NB4 (cell line): ENCODE measurements around the gene SLC25A51.

Experiments used
- DNase-seq: peaks from one replicate; pipeline ENCODE4 v3.0.0; 2010; ENCODE audit warnings: low read depth
- H3K4me3 ChIP-seq: one replicate; pipeline ENCODE4 v1.5.1; 2011; ENCODE audit warnings: mild to moderate bottlenecking, low read depth, low read length, moderate library complexity
- MYC ChIP-seq: IDR thresholded peaks from 2 replicates; pipeline ENCODE4 v1.6.1; 2011; ENCODE audit warnings: low read depth, low read length
- POLR2A ChIP-seq: IDR thresholded peaks from 2 replicates; pipeline ENCODE4 v1.6.1; 2011; ENCODE audit warnings: mild to moderate bottlenecking; ENCODE audit not compliant: insufficient read length; ENCODE audit errors: extremely low read depth
- TF ChIP-seq, protein P1 (sequence below): IDR thresholded peaks from 2 replicates; pipeline ENCODE4 v1.6.1; 2011; ENCODE audit warnings: low read depth, low read length
- TF ChIP-seq, protein P2 (sequence below): IDR thresholded peaks from one replicate; pipeline ENCODE4 v1.5.1; 2012; ENCODE audit warnings: low read depth, low read length

Gene SLC25A51

GRCh38 chr9:37859043-37859442 is 44.9 kb downstream of the SLC25A51 start:
- H3K4me3 ChIP-seq, result no peak overlapping the region
- no peak for TF ChIP-seq POLR2A
- no peak for TF ChIP-seq MYC
- TF ChIP-seq, protein P1, sequence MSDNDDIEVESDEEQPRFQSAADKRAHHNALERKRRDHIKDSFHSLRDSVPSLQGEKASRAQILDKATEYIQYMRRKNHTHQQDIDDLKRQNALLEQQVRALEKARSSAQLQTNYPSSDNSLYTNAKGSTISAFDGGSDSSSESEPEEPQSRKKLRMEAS, result no peak
- TF ChIP-seq, protein P2, sequence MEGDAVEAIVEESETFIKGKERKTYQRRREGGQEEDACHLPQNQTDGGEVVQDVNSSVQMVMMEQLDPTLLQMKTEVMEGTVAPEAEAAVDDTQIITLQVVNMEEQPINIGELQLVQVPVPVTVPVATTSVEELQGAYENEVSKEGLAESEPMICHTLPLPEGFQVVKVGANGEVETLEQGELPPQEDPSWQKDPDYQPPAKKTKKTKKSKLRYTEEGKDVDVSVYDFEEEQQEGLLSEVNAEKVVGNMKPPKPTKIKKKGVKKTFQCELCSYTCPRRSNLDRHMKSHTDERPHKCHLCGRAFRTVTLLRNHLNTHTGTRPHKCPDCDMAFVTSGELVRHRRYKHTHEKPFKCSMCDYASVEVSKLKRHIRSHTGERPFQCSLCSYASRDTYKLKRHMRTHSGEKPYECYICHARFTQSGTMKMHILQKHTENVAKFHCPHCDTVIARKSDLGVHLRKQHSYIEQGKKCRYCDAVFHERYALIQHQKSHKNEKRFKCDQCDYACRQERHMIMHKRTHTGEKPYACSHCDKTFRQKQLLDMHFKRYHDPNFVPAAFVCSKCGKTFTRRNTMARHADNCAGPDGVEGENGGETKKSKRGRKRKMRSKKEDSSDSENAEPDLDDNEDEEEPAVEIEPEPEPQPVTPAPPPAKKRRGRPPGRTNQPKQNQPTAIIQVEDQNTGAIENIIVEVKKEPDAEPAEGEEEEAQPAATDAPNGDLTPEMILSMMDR, result no peak
- peak; percentile 16 for DNase-seq

GRCh38 chr9:37856551-37856950 is 47.4 kb downstream of the SLC25A51 start:
- no peak overlapping the region for H3K4me3 ChIP-seq
- TF ChIP-seq POLR2A (no peak), MYC (no peak)
- TF ChIP-seq, protein P1, result no peak
- TF ChIP-seq, protein P2, result no peak
- DNase-seq, result no peak

DNA sequence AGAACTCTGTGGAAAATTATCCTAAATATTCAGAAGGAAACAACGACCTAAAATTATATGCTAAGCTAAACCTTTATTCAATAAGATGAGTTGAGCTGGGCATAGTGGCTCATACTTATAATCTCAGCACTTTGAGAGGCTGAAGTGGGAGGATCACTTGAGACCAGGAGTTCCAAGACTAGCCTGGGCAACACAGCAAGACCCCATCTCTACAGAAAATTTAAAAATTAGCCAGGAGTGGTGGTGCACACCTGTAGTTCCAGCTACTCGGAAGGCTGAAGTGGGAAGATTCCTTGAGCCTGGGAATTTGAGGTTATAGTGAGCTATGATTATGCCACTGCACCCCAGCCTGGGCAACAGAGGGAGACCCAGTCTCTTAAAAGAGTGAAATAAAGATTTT is 51.7 kb downstream of the SLC25A51 start:
- DNase-seq, result no peak
- TF ChIP-seq, protein P2, result no peak
- TF ChIP-seq MYC (no peak), POLR2A (no peak)
- TF ChIP-seq, protein P1, result no peak
- H3K4me3 ChIP-seq, result no peak overlapping the region

DNA sequence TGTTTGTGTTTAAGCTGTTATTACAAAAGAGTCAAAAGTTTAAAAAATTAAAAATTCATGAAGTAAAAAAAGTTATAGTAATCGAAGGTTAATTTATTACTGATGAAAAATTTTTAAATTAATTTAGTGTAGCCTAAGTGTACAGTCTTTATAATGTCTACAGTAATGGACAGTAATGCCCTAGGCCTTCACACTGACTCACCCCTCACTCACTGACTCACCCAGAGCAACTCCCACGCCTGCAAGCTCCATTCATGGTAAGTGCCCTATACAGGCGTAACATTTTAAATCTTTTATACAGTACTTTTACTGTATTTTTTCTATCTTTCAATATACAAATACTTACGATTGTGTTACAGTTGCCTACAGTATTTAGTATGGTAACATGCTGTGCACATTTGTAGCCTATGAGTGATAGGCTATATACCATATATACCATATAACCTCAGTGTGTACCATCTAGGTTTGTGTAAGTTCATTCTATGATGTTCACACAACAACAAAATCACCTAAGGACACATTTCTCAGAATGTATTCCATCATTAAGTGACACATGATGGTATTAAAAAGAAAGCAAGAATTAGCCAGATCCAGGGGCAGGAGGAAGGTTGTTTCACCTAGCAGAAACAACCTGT is 63.2 kb downstream of the SLC25A51 start:
- peak; percentile 43 for DNase-seq
- TF ChIP-seq POLR2A (no peak), MYC (no peak)
- TF ChIP-seq, protein P2, result no peak
- TF ChIP-seq, protein P1, result no peak
- H3K4me3 ChIP-seq, result no peak overlapping the region

DNA sequence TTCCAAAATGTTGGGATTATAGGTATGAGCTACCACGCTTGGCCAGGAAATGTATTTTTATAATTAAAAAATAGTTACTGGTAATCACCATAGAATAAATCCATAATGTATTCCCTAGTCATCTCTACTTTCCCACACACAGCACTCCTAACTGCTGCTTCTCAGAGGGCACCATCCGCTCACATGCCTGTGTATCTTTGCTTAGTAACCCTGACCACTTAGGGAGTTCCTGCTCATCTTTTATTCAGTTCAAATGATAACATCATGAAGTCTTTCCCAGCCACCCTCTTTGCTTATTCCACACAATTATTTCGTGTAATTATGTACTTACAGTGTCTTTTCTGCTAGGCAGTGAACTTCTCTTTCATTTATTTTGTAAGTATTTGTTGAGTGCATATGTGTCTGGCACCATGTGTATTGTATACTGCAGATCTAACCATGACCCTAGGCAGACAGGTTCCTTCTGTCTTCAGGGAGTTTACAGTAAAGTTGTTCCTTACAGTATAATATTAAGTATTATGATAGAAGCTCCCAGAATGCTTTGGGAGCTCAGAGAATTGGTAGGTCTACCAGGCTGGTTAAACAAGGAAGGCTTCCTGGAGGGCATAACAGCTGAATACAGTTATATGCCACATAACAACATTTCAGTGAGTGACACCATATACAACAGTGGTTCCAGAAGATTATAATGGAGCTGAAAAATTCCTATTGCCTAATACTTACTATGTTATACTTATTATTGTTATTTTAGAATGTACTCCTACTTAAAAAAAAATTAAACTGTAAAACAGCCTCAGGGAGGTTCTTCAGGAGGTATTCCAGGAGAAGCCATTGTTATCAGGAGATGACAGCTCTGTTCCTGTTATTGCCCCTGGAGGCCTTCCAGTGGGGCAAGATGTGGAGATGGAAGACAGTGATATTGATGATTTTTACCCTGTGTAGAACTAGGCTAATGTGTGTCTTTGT is 64.1 kb downstream of the SLC25A51 start:
- H3K4me3 ChIP-seq, result no peak overlapping the region
- TF ChIP-seq, protein P1, result no peak
- TF ChIP-seq POLR2A (no peak), MYC (no peak)
- TF ChIP-seq, protein P2, result no peak

More for the DNA sequence above, 64.1 kb downstream of the SLC25A51 start:
- DNase-seq, result no peak
